ENCODE data around the gene SLC25A25. TPM values are rescaled to one million over a fixed set of nuclear protein-coding genes. Genes with fewer than 3 reads are reported as not detected.

SLC25A25 gene
- total RNA-seq, 1 donor from 2014 or later = 34.7 TPM

DNA sequence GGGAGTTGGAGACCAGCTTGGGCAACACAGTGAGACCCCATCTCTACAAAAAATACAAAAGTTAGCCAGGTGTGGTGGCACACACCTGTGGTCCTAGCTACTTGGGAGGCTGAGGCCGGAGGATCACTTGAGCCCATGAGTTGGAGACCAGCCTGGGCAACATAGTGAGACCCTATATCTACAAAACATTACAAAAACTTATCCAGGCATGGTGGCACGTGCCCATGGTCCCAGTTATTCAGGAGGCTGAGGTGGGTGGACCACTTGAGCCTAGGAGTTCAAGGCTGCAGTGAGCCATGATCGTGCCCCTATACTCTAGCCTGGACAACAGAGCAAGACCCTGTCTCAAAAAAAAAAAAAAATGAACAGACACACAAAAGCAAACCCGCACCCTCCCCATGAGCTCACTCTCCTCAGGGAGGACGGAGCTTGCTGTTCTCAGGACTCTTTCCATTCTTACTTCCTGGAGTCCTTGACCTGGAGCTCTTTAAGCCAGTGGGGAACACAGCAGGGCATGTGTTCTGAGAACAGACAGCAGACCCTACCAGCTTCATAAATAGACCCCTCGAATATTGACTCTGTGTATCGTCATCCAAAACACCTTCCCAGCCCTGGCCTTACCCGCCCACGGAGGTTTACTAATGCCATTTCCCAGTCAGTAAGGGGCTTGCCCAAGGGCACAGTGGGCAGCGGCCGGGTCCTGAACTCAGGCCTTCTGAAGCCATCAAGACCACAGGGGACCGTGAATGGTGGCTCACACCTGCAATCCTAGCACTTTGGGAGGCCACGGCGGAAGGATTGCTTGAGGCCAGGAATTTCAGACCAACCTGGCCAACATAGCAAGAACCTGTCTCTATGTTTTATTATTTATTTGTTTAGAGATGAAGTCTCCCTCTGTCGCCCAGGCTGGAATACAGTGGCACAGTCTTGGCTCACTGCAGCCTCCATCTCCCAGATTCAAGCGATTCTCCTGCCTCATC lies 48.4 kb downstream of the SLC25A25 start:
- Histone ChIP-seq H3K36me3 (peaks cover 10% of the 10 kb centered on the region), H3K27ac (no peak overlapping the region), H3K4me1 (peaks cover 11% of the 10 kb centered on the region), H3K27me3 (no peaks in the 10 kb centered on the region), H3K9me3 (no peaks in the 10 kb centered on the region), H3K4me3 (no peak overlapping the region)
- TF ChIP-seq, protein P1, sequence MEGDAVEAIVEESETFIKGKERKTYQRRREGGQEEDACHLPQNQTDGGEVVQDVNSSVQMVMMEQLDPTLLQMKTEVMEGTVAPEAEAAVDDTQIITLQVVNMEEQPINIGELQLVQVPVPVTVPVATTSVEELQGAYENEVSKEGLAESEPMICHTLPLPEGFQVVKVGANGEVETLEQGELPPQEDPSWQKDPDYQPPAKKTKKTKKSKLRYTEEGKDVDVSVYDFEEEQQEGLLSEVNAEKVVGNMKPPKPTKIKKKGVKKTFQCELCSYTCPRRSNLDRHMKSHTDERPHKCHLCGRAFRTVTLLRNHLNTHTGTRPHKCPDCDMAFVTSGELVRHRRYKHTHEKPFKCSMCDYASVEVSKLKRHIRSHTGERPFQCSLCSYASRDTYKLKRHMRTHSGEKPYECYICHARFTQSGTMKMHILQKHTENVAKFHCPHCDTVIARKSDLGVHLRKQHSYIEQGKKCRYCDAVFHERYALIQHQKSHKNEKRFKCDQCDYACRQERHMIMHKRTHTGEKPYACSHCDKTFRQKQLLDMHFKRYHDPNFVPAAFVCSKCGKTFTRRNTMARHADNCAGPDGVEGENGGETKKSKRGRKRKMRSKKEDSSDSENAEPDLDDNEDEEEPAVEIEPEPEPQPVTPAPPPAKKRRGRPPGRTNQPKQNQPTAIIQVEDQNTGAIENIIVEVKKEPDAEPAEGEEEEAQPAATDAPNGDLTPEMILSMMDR (IDR thresholded peaks at IDR 0.05) = no peak
- ATAC-seq = no peak
- peak; percentile 62 for DNase-seq
- intact Hi-C loops (cut with DNase I) = loop anchor here (10.0 kb wide), 1 partner anchor 172 kb away; no protein-coding TSS in a partner anchor

- Histone ChIP-seq H3K9me3 (no peaks in the 10 kb centered on the region), H3K36me3 (peaks cover 24% of the 10 kb centered on the region), H3K27me3 (no peaks in the 10 kb centered on the region), H3K27ac (no peak overlapping the region), H3K4me1 (peaks cover 11% of the 10 kb centered on the region), H3K4me3 (no peak overlapping the region)
- ATAC-seq (peak; percentile 92), DNase-seq (peak; percentile 96)
- TF ChIP-seq, protein P1 (IDR thresholded peaks at IDR 0.05) = peak; percentile 100
- intact Hi-C loops (cut with DNase I) = loop anchor here (10.0 kb wide), 1 partner anchor 173 kb away; no protein-coding TSS in a partner anchor
Observed at GRCh38 chr9:128117613-128118471, 49.8 kb downstream of the SLC25A25 start.

DNA sequence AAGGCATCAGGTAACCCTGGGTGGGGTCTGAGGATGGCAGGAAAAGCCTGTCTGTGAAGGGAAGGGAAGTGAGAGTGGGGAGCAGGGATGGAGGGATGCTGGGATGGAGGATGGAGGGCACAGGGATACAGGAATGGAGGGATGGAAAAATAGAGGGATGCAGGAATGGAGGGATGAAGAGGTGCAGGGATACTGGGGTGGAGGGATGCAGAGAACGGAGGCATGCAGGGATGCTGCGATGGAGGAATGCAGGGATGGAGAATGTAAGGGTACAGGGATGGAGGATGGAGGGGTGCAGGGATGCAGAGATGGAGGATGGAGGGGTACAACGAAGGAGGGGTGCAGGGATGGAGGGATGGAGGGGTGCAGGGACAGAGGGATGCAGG lies 50.4 kb downstream of the SLC25A25 start:
- intact Hi-C loops (cut with DNase I) = loop anchor here (10.0 kb wide), 1 partner anchor 174 kb away; no protein-coding TSS in a partner anchor
- Histone ChIP-seq H3K4me3 (no peak overlapping the region), H3K36me3 (peaks cover 28% of the 10 kb centered on the region), H3K27me3 (no peaks in the 10 kb centered on the region), H3K27ac (no peak overlapping the region), H3K9me3 (no peaks in the 10 kb centered on the region), H3K4me1 (peaks cover 11% of the 10 kb centered on the region)
- ATAC-seq (no peak), DNase-seq (no peak)
- TF ChIP-seq, protein P1 (IDR thresholded peaks at IDR 0.05) = no peak

GRCh38 chr9:128118971-128119665 lies 51.1 kb downstream of the SLC25A25 start:
- H3K27ac ChIP-seq = no peak overlapping the region
- H3K27me3 ChIP-seq = no peaks in the 10 kb centered on the region
- peaks cover 11% of the 10 kb centered on the region for H3K4me1 ChIP-seq
- peaks cover 34% of the 10 kb centered on the region for H3K36me3 ChIP-seq
- no peak overlapping the region for H3K4me3 ChIP-seq
- ATAC-seq (no peak), DNase-seq (no peak)
- intact Hi-C loops (cut with DNase I) = loop anchor here (10.0 kb wide), 1 partner anchor 174 kb away; no protein-coding TSS in a partner anchor
- H3K9me3 ChIP-seq = no peaks in the 10 kb centered on the region
- TF ChIP-seq, protein P1 (IDR thresholded peaks at IDR 0.05) = no peak

Data from upper lobe of right lung (tissue), 1 donor.